Measurements from ENCODE around the gene ACOX1. TPM values are rescaled to one million over a fixed set of nuclear protein-coding genes. Genes with fewer than 3 reads are reported as not detected.

Gene ACOX1
- total and polyA plus RNA-seq, 2 of the 13 experiments (the other 11 are each of a cell fraction or from before 2014, with no cell fraction given) = 86.4 to 120 TPM

DNA sequence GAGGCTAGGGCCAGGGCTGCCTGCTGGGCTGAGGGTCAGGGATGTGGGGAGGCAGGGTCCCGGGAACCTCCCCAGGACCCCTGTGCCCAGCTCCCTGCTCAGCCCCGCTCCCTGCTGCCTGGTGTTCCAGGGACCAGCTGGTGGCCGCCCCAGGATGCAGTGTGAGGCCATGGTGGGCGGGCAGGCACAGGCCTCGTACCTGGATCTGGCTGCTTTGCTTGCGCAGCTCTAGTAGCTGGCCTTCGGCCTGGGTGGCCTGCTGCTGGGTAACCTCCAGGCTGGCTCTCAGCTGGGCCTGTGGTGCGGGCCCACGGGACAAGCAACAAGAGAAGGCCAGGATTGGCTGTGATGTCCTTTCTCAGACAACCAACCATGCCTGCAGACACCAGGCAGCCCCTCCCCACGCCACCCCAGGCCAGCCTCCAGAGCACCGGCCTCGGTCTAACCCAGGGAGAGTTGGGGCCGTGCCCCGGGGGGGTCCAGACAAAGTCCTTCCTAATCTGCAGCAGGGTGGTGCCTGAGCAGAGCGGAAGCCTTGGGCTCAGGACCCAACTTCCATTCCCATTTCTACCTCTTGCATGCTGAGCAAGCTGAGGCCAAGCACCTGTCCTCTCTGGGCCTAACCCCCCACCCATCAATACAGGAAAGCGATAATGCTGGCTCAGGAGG lies 86.3 kb downstream of the ACOX1 start (continued):
- TF ChIP-seq RORA (CRISPR knock-in tag; IDR thresholded peaks at IDR 0.05) (no peak), HOMEZ (CRISPR knock-in tag; IDR thresholded peaks at IDR 0.05; ENCODE audit: low read depth) (no peak), ATAD3A (CRISPR knock-in tag; IDR thresholded peaks at IDR 0.05) (no peak), ZNF136 (CRISPR knock-in tag; IDR thresholded peaks at IDR 0.05; ENCODE audit: low read depth) (peak; percentile 38; the same call in 1 of the 2 replicates), AGO2 (optimal IDR thresholded peaks at IDR 0.05; ENCODE audit: low read depth, low read length) (peak; percentile 90), SNAPC2 (CRISPR knock-in tag; IDR thresholded peaks at IDR 0.05) (no peak), ZNF543 (CRISPR knock-in tag; IDR thresholded peaks at IDR 0.05) (0 out of 2 replicates have a peak, but pooled peaks have one; percentile 40), ZNF773 (CRISPR knock-in tag; IDR thresholded peaks at IDR 0.05; ENCODE audit: borderline replicate concordance) (no peak), AKNA (CRISPR knock-in tag; IDR thresholded peaks at IDR 0.05; ENCODE audit: borderline replicate concordance) (no peak), ZNF460 (CRISPR knock-in tag; IDR thresholded peaks at IDR 0.05; ENCODE audit: borderline replicate concordance) (no peak), ZBTB20 (CRISPR knock-in tag; IDR thresholded peaks at IDR 0.05; ENCODE audit: borderline replicate concordance, low read depth) (no peak; the same call in 1 of the 2 replicates), ZNF768 (CRISPR knock-in tag; IDR thresholded peaks at IDR 0.05) (peak; percentile 95), ZNF652 (CRISPR knock-in tag; IDR thresholded peaks at IDR 0.05; ENCODE audit: borderline replicate concordance, low read depth) (no peak), ARNT (IDR thresholded peaks at IDR 0.05) (no peak), NPAS2 (CRISPR knock-in tag; IDR thresholded peaks at IDR 0.05; ENCODE audit: borderline replicate concordance) (no peak), ZNF569 (CRISPR knock-in tag; IDR thresholded peaks at IDR 0.05; ENCODE audit: borderline replicate concordance) (no peak), KAT7 (CRISPR knock-in tag; IDR thresholded peaks at IDR 0.05; ENCODE audit: borderline replicate concordance) (no peak), IRF2 (CRISPR knock-in tag; IDR thresholded peaks at IDR 0.05) (no peak), KAT2B (IDR thresholded peaks at IDR 0.05; ENCODE audit: borderline replicate concordance, low read depth, low read length) (no peak), BRCA1 (CRISPR knock-in tag; IDR thresholded peaks at IDR 0.05) (no peak), GFI1 (CRISPR knock-in tag; IDR thresholded peaks at IDR 0.05; ENCODE audit: borderline replicate concordance) (0 out of 2 replicates have a peak, but pooled peaks have one; percentile 2), ZNF660 (CRISPR knock-in tag; IDR thresholded peaks at IDR 0.05; ENCODE audit: borderline replicate concordance, low read depth) (no peak)
- TF ChIP-seq, protein P1, sequence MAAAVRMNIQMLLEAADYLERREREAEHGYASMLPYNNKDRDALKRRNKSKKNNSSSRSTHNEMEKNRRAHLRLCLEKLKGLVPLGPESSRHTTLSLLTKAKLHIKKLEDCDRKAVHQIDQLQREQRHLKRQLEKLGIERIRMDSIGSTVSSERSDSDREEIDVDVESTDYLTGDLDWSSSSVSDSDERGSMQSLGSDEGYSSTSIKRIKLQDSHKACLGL (CRISPR knock-in tag; IDR thresholded peaks at IDR 0.05) = 0 out of 2 replicates have a peak, but pooled peaks have one; percentile 60
